Subcutaneous adipose tissue (tissue), 4 donors: ENCODE measurements around the gene PRSS57. TPM values are rescaled to one million over a fixed set of nuclear protein-coding genes. Genes with fewer than 3 reads are reported as not detected.

Experiments used
- total RNA-seq, 4 donors: library from RNA; depleted of rRNA; stranded (reverse); fragments of >200 nt; gene quantifications; one replicate each; pipeline ENCODE4 v1.1.0, GENCODE V29; 2016
- TF ChIP-seq, protein P1 (sequence below): fragments of 450-650 bp; IDR thresholded peaks from one replicate; pipeline ENCODE4 v1.5.1; 2016; ENCODE audit warnings: low read depth, mild to moderate bottlenecking, control low read depth, antibody characterized with exemption, moderate library complexity

PRSS57 gene
- total RNA-seq, 4 donors from 2014 or later, result not detected

DNA sequence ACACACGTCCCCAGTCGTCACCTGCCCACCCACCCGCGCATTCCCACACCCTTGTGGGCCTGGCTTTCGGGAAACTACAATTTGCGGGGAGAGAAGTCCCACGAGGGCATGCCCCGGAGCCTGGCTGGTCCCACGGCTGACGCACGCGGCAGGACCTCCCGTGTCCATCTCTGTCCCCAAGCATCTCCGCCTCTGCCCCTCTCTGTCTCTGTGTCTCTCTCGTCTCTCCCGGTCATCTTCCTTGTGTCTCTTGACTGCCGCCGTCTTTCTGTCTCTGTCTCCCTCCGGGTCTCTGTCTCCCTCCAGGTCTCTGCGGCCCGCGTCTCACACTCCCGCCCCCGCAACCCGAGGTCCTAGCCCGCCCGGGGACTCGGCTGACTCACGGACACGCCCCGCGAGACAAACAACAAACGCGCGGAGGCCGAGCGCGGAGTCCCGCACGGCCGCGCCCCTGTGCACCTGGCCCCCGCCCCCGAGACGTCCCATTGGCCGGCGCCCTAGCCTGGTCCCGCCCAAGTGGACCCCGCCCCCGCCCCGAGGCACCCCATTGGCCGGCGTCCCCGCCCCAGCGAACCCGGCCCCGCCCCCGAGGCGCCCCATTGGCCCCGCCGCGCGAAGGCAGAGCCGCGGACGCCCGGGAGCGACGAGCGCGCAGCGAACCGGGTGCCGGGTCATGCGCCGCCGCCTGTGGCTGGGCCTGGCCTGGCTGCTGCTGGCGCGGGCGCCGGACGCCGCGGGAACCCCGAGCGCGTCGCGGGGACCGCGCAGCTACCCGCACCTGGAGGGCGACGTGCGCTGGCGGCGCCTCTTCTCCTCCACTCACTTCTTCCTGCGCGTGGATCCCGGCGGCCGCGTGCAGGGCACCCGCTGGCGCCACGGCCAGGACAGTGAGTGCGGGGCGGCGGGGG lies 55.7 kb downstream of the PRSS57 start, which contains the start of gene FGF22:
FGF22 (plus strand) TSS at position 627 of the 908 bp plus-strand sequence; CDS start at position 674, 47 bp downstream.
- TF ChIP-seq, protein P1, sequence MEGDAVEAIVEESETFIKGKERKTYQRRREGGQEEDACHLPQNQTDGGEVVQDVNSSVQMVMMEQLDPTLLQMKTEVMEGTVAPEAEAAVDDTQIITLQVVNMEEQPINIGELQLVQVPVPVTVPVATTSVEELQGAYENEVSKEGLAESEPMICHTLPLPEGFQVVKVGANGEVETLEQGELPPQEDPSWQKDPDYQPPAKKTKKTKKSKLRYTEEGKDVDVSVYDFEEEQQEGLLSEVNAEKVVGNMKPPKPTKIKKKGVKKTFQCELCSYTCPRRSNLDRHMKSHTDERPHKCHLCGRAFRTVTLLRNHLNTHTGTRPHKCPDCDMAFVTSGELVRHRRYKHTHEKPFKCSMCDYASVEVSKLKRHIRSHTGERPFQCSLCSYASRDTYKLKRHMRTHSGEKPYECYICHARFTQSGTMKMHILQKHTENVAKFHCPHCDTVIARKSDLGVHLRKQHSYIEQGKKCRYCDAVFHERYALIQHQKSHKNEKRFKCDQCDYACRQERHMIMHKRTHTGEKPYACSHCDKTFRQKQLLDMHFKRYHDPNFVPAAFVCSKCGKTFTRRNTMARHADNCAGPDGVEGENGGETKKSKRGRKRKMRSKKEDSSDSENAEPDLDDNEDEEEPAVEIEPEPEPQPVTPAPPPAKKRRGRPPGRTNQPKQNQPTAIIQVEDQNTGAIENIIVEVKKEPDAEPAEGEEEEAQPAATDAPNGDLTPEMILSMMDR, result no peak

DNA sequence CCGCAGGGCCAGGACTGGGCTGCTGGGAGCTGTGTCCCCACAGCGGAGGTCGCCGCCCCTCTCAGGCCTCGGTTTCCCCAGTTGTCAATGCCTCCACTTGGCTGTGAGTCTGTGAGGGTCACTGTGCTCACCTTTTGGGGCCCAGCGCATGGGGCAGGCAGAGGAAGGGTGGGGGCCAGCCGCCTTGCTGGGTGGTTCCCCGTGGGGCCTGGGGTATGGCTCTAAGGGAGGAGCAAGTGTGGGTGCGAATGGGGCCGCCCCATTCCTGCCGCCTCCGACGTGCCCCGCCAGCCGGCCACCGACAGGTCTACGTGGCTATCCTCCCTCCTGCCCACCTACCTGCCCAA lies 56.4 kb downstream of the PRSS57 start:
- TF ChIP-seq, protein P1, result no peak

Other genes with a start within 250 kb of the PRSS57 start
- gene SHC2, start 234.4 kb downstream of the PRSS57 start, total RNA-seq, result 10 to 100 TPM in 1 of 4 donors, 1 to 10 TPM in 3; 7.3 to 20.2 (median 8.9) TPM
- gene MADCAM1, start 199.0 kb downstream of the PRSS57 start, total RNA-seq, result under 1 TPM in 2 of 4 donors, not detected in 2; 0.38 to 0.68 TPM
- gene TPGS1, start 188.0 kb downstream of the PRSS57 start, total RNA-seq, result 10 to 100 TPM in 3 of 4 donors, 1 to 10 TPM in 1; 9.1 to 54.1 (median 41.5) TPM
- 10 to 100 TPM; 25.8 to 81.2 (median 42.4) TPM for gene CDC34, start 163.7 kb downstream of the PRSS57 start, total RNA-seq
- gene GZMM, start 151.4 kb downstream of the PRSS57 start, total RNA-seq, result under 1 TPM in 1 of 4 donors, not detected in 3; 0.88 TPM
- gene BSG, start 122.9 kb downstream of the PRSS57 start, total RNA-seq, result 100 to 1,000 TPM; 313 to 793 (median 445) TPM
- gene HCN2, start 105.6 kb downstream of the PRSS57 start, total RNA-seq, result not detected
- gene POLRMT, start 61.9 kb downstream of the PRSS57 start, total RNA-seq, result 10 to 100 TPM; 11.9 to 41.4 (median 14.7) TPM
- gene FGF22, start 55.6 kb downstream of the PRSS57 start, total RNA-seq, result 1 to 10 TPM in 2 of 4 donors, not detected in 2; 1.3 to 2.2 TPM
- 10 to 100 TPM; 23.3 to 85.9 (median 31.1) TPM for gene RNF126, start 32.2 kb downstream of the PRSS57 start, total RNA-seq
- 100 to 1,000 TPM in 2 of 4 donors, 10 to 100 TPM in 2; 54.5 to 124 (median 91.4) TPM for gene FSTL3, start 19.1 kb downstream of the PRSS57 start, total RNA-seq
- 100 to 1,000 TPM in 1 of 4 donors, 10 to 100 TPM in 3; 57.1 to 228 (median 77.4) TPM for gene PALM, start 13.5 kb upstream of the PRSS57 start, total RNA-seq
- not detected for gene MISP, start 55.7 kb upstream of the PRSS57 start, total RNA-seq
- 100 to 1,000 TPM in 1 of 4 donors, 10 to 100 TPM in 3; 77.5 to 108 (median 87.8) TPM for gene PTBP1, start 102.0 kb upstream of the PRSS57 start, total RNA-seq
- not detected for gene PLPPR3, start 126.5 kb upstream of the PRSS57 start, total RNA-seq
- under 1 TPM in 1 of 4 donors, not detected in 3; 0.68 TPM for gene AZU1, start 132.4 kb upstream of the PRSS57 start, total RNA-seq
- not detected for gene PRTN3, start 145.5 kb upstream of the PRSS57 start, total RNA-seq
- gene ELANE, start 156.9 kb upstream of the PRSS57 start, total RNA-seq, result 1 to 10 TPM in 2 of 4 donors, not detected in 2; 2.4 to 2.8 TPM
- gene CFD, start 164.2 kb upstream of the PRSS57 start, total RNA-seq, result 1,000 to 10,000 TPM; 1,847 to 6,869 (median 2,488) TPM
- 10 to 100 TPM; 18.4 to 38.4 (median 19.2) TPM for gene MED16, start 197.7 kb upstream of the PRSS57 start, total RNA-seq
- gene RNU6-9, start 198.0 kb upstream of the PRSS57 start, total RNA-seq, result not detected
- 10 to 100 TPM; 24.1 to 37.3 (median 26.8) TPM for gene R3HDM4, start 217.8 kb upstream of the PRSS57 start, total RNA-seq
- gene KISS1R, start 221.9 kb upstream of the PRSS57 start, total RNA-seq, result not detected
- 10 to 100 TPM in 2 of 4 donors, 1 to 10 TPM in 2; 5.5 to 13.9 (median 9.2) TPM for gene ARID3A, start 230.6 kb upstream of the PRSS57 start, total RNA-seq